Prostate gland (tissue), 2 donors: ENCODE results near the gene COX8A.

ENCODE experiments used
- POLR2A ChIP-seq: fragments of 450-650 bp; IDR thresholded peaks from one replicate; pipeline ENCODE4 v1.6.1; 2016; ENCODE audit warnings: antibody characterized with exemption, mild to moderate bottlenecking
- POLR2AphosphoS5 ChIP-seq: sonication (generic); formaldehyde crosslinking; IDR thresholded peaks from one replicate; pipeline ENCODE4 v1.6.1; 2017; ENCODE audit warnings: antibody characterized with exemption
- TF ChIP-seq, protein P1 (sequence below), 4 experiments: fragments of 200-600 bp in 2 of 4; fragments of 450-650 bp in 2 of 4; sonication (generic) in 2 of 4; IDR thresholded peaks; 1 replicate in 3 of 4; 2 replicates in 1 of 4; pipeline ENCODE4 v1.5.1; 2016 to 2019; ENCODE audit warnings: antibody characterized with exemption in 4 of 4, mild to moderate bottlenecking in 2 of 4, moderate library complexity in 2 of 4

DNA sequence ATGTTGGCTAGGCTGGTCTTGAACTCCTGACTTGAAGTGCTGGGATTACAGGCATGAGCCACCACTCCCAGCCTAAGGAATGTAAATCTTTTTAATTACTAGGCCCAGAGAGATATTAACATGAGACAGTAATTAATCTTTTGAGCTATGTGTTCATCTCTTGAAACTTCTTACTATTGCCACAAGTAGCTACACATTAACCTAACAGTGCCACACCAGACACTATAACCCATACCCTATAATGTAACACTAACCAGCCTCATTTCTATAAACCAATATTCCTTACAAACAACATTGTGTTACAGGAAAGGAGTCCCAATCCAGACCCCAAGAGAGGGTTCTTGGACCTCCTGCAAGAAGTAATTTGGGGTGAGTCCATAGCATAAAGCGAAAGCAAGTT is 8.0 kb upstream of the COX8A start:
- TF ChIP-seq POLR2A, result no peak
- TF ChIP-seq, protein P1, sequence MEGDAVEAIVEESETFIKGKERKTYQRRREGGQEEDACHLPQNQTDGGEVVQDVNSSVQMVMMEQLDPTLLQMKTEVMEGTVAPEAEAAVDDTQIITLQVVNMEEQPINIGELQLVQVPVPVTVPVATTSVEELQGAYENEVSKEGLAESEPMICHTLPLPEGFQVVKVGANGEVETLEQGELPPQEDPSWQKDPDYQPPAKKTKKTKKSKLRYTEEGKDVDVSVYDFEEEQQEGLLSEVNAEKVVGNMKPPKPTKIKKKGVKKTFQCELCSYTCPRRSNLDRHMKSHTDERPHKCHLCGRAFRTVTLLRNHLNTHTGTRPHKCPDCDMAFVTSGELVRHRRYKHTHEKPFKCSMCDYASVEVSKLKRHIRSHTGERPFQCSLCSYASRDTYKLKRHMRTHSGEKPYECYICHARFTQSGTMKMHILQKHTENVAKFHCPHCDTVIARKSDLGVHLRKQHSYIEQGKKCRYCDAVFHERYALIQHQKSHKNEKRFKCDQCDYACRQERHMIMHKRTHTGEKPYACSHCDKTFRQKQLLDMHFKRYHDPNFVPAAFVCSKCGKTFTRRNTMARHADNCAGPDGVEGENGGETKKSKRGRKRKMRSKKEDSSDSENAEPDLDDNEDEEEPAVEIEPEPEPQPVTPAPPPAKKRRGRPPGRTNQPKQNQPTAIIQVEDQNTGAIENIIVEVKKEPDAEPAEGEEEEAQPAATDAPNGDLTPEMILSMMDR (IDR thresholded peaks at IDR 0.05), result no peak
- no peak for TF ChIP-seq POLR2AphosphoS5
